T-helper 1 cell treated with Interleukin-12 subunit alpha and Interleukin-12 subunit beta and Interleukin-4 antibody, amounts not matched to agents 30 ng/mL and 1 ng/mL, for 36 hours (primary cell): ENCODE measurements around the gene THBS4. TPM values are rescaled to one million over a fixed set of nuclear protein-coding genes. Genes with fewer than 3 reads are reported as not detected.

Source experiments
- intact Hi-C: fragments of 100-400 bp; cut with micrococcal nuclease; formaldehyde crosslinking; loops from one replicate; pipeline ENCODE4 v1.15.1; 2024
- total RNA-seq: library from RNA; stranded (reverse); gene quantifications from 2 replicates; pipeline ENCODE4 v1.2.3, GENCODE V29; 2022

Gene THBS4
- total RNA-seq, 1 donor from 2014 or later: 1.1 TPM

DNA sequence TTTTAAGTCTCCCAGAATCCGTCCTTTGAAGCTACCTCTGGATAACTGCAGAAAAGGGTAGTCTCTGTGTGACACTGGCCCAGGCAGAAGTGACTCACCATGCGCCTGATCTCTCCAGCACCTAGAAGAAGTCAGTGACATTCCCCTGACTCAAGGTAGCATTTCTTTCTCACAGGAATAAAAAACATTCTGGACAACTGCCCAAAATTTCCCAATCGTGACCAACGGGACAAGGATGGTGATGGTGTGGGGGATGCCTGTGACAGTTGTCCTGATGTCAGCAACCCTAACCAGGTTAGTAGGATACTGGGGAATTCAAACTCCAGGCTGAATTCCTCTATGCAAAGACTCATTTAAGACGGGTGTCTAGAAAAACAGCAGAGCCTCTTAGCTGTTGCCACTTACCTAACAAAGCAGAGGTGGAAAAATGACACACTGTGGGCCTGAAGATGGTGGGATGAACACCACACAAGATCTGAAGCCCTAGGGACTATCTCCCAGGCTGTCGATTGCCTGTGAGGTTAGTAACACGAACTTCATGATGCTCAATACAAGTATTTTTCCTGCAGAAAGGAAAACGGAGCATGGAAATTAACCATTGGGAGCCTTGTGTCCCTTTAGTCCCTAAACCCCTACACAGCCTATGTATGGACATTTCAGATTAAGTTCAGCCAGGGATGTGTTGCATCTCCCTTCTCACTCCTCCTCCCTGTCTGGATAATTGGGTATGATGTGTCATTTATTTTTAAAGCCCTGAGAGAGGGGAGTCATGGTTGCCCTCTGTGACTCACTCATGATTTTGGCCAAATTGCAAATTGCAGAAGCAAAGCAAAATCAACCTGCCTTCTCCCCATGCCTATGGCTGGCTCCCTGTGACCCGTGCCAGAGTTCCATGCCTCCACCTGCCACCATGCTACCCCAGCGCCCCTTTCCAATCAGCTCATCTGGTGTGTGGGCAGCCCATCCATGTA, 37.2 kb downstream of the THBS4 start:
- intact Hi-C loops: no loop called here

DNA sequence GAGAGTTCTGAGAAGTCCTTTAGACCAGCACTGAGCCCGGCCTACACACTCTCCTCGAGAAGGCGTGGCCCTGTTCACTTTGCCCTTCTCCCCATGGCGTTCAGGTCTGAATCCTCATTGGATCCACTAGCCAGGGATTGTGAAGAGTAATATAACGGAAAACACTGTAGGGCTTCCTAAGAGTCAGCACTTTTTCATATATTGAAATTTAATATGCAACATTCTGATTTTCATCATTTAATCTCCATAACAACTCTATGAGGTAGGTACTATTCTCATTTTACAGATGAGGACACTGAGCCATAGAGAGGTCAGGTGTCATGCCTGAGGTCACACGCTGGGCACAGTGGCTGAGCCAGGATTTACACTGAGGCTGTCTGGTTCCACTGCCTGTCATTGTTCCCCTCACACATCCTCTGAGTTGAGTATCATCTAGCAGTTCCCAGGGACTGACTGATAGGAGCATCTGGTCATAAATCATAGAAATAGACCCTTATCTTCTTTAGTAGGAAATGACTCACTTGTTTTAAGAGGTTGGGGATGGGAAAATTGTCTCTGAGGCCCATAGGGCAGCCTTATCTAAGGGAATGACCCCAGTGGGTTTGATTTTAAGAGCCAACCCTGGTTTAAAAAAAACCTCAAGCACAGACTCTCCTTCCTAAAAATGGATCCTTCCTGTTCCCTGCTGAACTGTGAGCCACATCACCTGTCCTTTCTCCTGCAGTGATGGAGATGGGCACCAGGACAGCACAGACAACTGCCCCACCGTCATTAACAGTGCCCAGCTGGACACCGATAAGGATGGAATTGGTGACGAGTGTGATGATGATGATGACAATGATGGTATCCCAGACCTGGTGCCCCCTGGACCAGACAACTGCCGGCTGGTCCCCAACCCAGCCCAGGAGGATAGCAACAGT, 41.2 kb downstream of the THBS4 start:
- intact Hi-C loops: no loop called here

DNA sequence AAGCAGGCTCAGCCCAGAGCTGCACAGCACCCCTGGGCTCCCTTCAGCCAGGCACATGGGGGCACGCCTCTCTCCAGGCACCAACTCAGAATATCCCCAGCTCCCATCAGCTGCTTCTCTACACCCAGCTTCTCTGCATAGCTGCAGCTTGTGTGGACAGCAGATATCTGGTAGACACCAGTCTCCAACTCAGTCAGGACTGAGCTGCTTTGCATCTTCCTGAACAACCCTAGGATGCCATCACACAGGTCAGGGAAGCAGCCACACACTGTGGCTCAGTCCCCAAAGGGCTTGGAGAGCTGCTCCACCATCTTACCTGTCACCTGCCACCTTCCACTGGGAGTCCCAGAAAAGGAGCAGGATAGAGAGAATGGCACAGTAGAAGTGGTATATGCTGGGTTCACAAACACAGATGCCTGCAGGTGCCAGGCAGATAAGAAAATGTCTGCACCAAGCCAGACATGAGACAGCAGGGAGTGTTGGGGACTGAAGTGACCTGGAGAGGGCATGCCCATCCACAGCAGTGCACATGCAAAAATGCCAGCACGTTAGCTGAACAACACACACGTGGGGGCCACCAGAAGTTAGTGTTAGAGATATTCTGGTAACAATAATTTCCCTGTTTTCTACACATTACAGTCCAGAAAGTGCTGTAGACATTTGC, 42.0 kb downstream of the THBS4 start:
- intact Hi-C loops: no loop called here

GRCh38 chr5:80078921-80079320, 43.8 kb downstream of the THBS4 start:
- intact Hi-C loops: no loop called here

DNA sequence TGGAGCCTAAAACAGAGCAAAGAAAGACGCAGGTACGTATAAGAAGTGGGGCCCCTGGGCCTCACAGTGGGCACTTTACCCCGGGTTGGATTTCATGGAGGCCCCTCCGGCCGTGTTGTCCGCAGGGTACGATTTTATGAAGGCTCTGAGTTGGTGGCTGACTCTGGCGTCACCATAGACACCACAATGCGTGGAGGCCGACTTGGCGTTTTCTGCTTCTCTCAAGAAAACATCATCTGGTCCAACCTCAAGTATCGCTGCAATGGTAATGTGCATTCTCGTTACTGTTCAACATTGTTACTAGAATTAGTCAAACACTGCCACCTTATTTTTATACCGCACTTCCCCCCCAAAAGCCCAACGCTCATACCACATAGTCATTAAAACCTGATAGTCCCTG, 47.1 kb downstream of the THBS4 start:
- intact Hi-C loops: loop anchor here (2.0 to 5.0 kb wide), 6 partner anchors 49 to 1060 kb away; partner anchors contain the start of genes CMYA5 and TENT2

GRCh38 chr5:80082731-80083100, 47.6 kb downstream of the THBS4 start:
- intact Hi-C loops: loop anchor here (1.0 to 5.0 kb wide), 12 partner anchors 50 to 1060 kb away; partner anchors contain the start of genes CMYA5 and TENT2

DNA sequence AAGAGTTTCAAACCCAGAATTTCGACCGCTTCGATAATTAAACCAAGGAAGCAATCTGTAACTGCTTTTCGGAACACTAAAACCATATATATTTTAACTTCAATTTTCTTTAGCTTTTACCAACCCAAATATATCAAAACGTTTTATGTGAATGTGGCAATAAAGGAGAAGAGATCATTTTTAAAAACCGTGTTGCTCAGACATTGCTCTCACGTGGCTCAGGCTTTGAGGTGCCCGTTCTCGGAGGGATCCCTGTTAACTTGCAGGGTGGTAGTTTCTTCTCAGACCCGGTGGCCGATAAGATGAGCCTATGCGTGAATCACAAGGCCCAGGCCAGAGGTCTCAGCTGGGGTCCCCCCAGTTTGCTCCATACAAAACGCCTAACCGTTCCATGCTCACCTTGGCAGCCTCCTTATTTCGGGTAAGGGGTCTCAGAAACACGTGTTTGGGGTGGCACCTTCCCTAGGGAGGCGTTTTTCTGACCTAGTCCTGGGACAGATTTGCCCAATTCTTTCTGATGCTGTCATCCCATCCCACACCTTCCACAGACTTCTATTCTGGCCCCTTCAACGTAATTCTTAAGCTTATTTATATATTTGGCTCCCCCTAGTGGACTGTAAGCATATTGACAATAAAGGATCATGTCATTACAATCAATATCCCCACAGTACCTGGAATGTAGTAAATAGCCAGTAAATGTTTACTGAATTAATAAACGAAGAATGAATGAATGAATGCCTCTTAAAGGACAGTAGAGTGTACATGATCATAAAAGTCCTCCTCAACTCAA, 48.1 kb downstream of the THBS4 start:
- intact Hi-C loops: loop anchor here (1.0 to 5.0 kb wide), 12 partner anchors 50 to 1061 kb away; partner anchors contain the start of genes CMYA5 and TENT2

- intact Hi-C loops: loop anchor here (1.0 to 5.0 kb wide), 9 partner anchors 35 to 581 kb away; partner anchors contain the start of genes DHFR, MSH3, SERINC5 and ZFYVE16
Observed at GRCh38 chr5:80090884-80091166, 55.7 kb downstream of the THBS4 start.

DNA sequence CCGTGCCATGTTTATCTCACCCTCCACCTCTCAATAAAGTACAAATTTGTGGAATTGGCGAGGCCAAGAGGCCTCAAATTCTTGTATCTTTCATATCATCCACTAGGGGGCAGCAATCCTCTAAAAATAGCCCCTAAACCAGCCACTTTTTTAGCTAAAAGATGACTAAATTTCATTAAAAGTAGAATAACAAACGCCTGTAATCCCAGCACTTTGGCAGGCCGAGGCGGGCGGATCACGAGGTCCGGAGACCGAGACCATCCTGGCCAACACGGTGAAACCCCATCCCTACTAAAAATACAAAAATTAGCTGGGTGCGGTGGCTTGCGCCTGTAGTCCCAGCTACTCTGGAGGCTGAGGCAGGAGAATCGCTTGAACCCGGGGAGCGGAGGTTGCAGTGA, 56.6 kb downstream of the THBS4 start:
- intact Hi-C loops: loop anchor here (1.0 to 5.0 kb wide), 9 partner anchors 35 to 581 kb away; partner anchors contain the start of genes DHFR, MSH3, SERINC5 and ZFYVE16

- intact Hi-C loops: loop anchor here (5.0 kb wide), 2 partner anchors 100 to 560 kb away; partner anchors contain the start of genes DHFR and MSH3
Observed at GRCh38 chr5:80092486-80093107, 57.4 kb downstream of the THBS4 start.

- intact Hi-C loops: loop anchor here (5.0 kb wide), 2 partner anchors 99 to 559 kb away; partner anchors contain the start of genes DHFR and MSH3
Observed at GRCh38 chr5:80093796-80094195, 58.6 kb downstream of the THBS4 start.

DNA sequence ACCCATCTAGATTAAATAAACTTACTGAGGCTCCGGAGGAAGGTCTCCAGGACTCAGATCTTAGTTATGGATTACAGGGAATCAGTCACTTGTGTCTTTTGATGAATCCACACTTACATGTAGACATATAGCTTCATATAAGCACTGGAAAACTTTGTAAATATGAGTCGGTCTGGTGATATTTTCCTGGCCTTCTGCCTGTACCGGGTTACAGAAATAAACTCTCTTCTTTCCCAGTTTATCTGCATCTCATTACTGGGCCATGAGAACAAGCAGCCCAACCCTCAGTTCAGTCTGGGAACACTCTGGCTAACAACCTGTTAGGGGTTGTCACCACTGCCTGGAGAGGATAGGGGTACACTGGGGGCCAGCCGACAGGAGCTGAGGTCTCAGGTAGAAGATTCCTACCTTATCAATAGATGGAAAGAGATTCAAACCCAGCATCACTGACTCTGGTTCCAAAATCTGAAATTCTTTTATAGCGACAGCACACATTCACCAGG, 59.1 kb downstream of the THBS4 start:
- intact Hi-C loops: loop anchor here (5.0 kb wide), 2 partner anchors 98 to 558 kb away; partner anchors contain the start of genes DHFR and MSH3

- intact Hi-C loops: no loop called here
Observed at GRCh38 chr5:80097451-80097850, 62.3 kb downstream of the THBS4 start.

DNA sequence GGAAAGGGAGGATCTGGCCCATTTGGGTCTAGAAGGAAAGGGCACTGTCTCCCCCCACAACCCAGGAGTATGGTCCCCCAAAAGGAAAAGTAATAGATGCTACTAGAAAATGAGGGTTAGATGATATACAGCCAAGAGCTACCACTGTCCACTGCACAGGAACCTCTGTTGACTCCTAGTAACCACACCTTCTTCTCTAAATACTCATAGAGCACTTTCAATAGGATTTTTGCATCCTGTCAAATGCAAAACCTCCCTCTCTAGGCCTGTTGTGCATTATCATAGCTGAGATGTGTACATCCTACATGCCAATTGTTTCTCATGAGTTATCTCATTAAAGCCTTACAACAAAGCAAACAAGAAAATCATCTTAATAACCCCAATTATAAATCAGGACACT, 66.8 kb downstream of the THBS4 start:
- intact Hi-C loops: no loop called here

DNA sequence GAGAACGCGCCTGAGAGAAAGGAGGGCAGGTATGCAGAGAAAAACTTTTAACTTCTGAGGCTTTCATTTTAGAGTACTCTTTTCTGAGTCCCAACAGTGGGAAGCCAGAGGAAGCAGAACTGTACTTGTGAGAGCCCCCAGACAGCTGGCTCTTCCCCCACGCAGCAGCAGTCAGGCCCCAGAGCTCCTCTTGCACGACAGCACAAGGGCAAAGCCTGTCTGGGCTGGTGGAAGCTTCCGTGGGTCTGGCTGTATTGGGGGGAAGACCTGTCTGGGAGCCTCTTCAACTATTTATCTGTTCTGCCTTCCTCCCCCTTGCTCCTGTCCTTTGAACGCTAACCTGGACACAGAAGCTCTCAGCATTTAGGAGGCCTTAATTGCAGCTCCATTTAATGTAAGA, 68.2 kb downstream of the THBS4 start:
- intact Hi-C loops: no loop called here

- intact Hi-C loops: no loop called here
Observed at GRCh38 chr5:80105698-80106439, 70.7 kb downstream of the THBS4 start.

DNA sequence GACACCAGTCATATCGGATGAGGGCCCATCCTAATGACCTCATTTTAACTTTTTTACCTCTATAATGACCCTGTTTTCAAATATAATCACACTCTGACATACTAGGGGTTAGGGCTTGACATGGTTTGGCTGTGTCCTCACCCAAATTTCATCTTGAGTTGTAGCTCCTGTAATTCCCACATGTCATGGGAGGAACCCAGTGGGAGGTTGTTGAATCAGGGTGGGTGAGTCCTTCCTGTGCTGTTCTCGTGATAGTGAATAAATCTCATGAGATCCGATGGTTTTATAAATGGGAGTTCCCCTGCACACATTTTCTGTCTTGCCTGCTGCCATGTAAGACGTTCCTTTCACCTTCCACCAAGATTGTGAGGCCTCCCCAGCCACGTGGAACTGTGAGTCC, 71.8 kb downstream of the THBS4 start:
- intact Hi-C loops: no loop called here

DNA sequence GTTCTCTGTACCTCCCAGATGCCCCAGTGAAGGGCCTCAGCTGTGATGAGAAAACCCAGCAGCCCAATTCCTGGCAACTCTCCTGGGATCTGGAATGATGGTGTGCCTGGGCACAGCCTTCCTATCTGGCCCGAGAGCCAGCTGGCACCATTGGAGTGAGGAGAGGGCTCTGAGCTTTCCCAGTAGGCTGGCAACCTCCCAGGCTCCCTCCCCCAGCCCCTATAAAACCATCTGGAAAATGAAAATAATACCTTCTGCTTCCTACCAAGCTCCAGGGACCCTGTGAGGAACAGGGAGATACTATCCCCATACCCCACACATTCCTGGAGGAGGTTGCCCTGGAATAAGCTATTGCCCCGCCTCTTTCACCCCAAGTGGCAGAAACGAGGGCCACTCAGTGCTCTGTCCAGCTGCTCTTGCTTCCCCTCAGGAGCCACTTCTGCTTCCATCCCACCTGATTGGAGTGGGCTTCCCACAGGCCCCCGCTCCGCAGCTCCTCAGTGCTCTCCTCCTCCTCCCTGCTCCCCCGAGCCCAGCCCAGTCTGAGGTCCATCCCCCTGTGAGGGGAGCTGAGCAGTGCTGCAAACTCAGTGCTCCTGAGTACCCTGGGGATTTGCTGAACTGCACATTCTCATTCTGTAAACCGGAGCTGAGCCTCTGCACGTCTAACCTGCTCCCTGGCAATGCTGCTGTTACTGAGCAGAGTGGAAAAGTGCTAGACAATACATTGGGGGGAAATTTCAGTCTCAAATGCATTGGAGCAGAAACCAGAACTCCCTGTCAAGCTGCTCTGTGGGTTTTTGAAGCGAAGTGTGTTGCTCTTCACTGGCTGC, 74.7 kb downstream of the THBS4 start:
- intact Hi-C loops: no loop called here
